Esophagus squamous epithelium (tissue), 5 donors: ENCODE results near the gene UBE3B. TPM values are rescaled to one million over a fixed set of nuclear protein-coding genes. Genes with fewer than 3 reads are reported as not detected.

Experiments
- DNase-seq: peaks from one replicate; lab custom pipeline; 2025; lab: John Stamatoyannopoulos, UW
- H3K27ac ChIP-seq, 4 donors: fragments of 200-600 bp; sonication (generic); one replicate each; pipeline ENCODE4 v1.5.1; 2016 to 2019; ENCODE audit warnings: mild to moderate bottlenecking in 1 of 4
- H3K27me3 ChIP-seq, 4 donors: fragments of 200-600 bp; sonication (generic); 1 replicate in 3 of 4; 2 replicates in 1 of 4; pipeline versions ENCODE4 v1.5.1 to v1.6.0; 2017 to 2021; ENCODE audit warnings: antibody characterized with exemption in 1 of 4
- H3K36me3 ChIP-seq, 3 donors: fragments of 200-600 bp; sonication (generic); one replicate each; pipeline ENCODE4 v1.5.1; 2016 to 2019
- H3K4me1 ChIP-seq, 3 donors: fragments of 200-600 bp; sonication (generic); one replicate each; pipeline ENCODE4 v1.5.1; 2017 to 2019
- H3K4me3 ChIP-seq, 4 donors: fragments of 200-600 bp; sonication (generic); 1 replicate in 3 of 4; 2 replicates in 1 of 4; pipeline ENCODE4 v1.5.1; 2016 to 2019; ENCODE audit warnings: mild to moderate bottlenecking in 2 of 4, moderate library complexity in 1 of 4
- H3K9me3 ChIP-seq, 3 donors: fragments of 200-600 bp; sonication (generic); one replicate each; pipeline ENCODE4 v1.5.1; 2016 to 2019
- CTCF ChIP-seq, 6 experiments: fragments of 450-650 bp in 4 of 6; fragments of 200-600 bp in 2 of 6; sonication (generic) in 2 of 6; IDR thresholded peaks; one replicate each; pipeline ENCODE4 v1.5.1; 2016 to 2019; ENCODE audit warnings: antibody characterized with exemption in 6 of 6, mild to moderate bottlenecking in 4 of 6, moderate library complexity in 4 of 6
- POLR2A ChIP-seq, 4 donors: fragments of 450-650 bp; IDR thresholded peaks; one replicate each; pipeline ENCODE4 v1.6.1; 2017; ENCODE audit warnings: antibody characterized with exemption in 4 of 4, mild to moderate bottlenecking in 4 of 4, moderate library complexity in 3 of 4
- WGBS, 2 donors: methylation state at CpG; one replicate each; pipeline ENCODE4 v1.1.5; 2018; 5-methylcytosine and 5-hydroxymethylcytosine counted together
- intact Hi-C: fragments of 100-400 bp; cut with DNase I; formaldehyde crosslinking; loops from one replicate; pipeline ENCODE4 v1.15.0; 2022
- total RNA-seq, 4 donors: library from RNA; depleted of rRNA; stranded (reverse); fragments of >200 nt; gene quantifications; one replicate each; pipeline ENCODE4 v1.1.0, GENCODE V29; 2016
- donor health status: DM: yes; HTN: yes; CAD: no.

UBE3B gene
- total RNA-seq, 4 donors from 2014 or later, result 31.7 to 48.7 (median 37.6) TPM

- TF ChIP-seq POLR2A (IDR thresholded peaks at IDR 0.05), result no peak
- TF ChIP-seq CTCF (IDR thresholded peaks at IDR 0.05), result no peak
- WGBS, 2 donors, result 85 to 92% methylated on average over 9 to 12 of the region's 16 CpGs
- intact Hi-C loops, result no loop called here
- Histone ChIP-seq H3K27ac (no peak overlapping the region), H3K4me1 (no peaks in the 10 kb centered on the region), H3K9me3 (no peaks in the 10 kb centered on the region), H3K4me3 (no peak overlapping the region), H3K36me3 (peaks cover 8 to 49% (median 10%) of the 10 kb centered on the region in 3 donors), H3K27me3 (no peaks in the 10 kb centered on the region)
- DNase-seq, result no peak
Observed at GRCh38 chr12:109538191-109538863, 60.9 kb downstream of the UBE3B start.

GRCh38 chr12:109539508-109539907 is 62.1 kb downstream of the UBE3B start:
- Histone ChIP-seq H3K27ac (no peak overlapping the region), H3K9me3 (no peaks in the 10 kb centered on the region), H3K36me3 (peaks cover 0 to 38% (median 4%) of the 10 kb centered on the region in 3 donors), H3K4me1 (no peaks in the 10 kb centered on the region), H3K27me3 (no peaks in the 10 kb centered on the region), H3K4me3 (no peak overlapping the region)
- intact Hi-C loops, result no loop called here
- no peak for DNase-seq
- no peak for TF ChIP-seq POLR2A (IDR thresholded peaks at IDR 0.05)
- TF ChIP-seq CTCF (IDR thresholded peaks at IDR 0.05), result no peak
- WGBS, 2 donors, result 60 to 75% methylated on average over 4 to 8 of the region's 9 CpGs

- intact Hi-C loops, result no loop called here
- WGBS, 2 donors, result 85 to 90% methylated on average over 8 to 9 of the region's 16 CpGs
- TF ChIP-seq CTCF (IDR thresholded peaks at IDR 0.05) (no peak), POLR2A (IDR thresholded peaks at IDR 0.05) (no peak)
- Histone ChIP-seq H3K27ac (no peak overlapping the region), H3K9me3 (no peaks in the 10 kb centered on the region), H3K27me3 (no peaks in the 10 kb centered on the region), H3K4me1 (peaks cover 0 to 12% (median 10%) of the 10 kb centered on the region in 3 donors), H3K36me3 (peaks cover 0 to 25% (median 0%) of the 10 kb centered on the region in 3 donors), H3K4me3 (no peak overlapping the region)
- DNase-seq, result no peak
Observed at GRCh38 chr12:109540526-109541412, 63.3 kb downstream of the UBE3B start.

- no peak for TF ChIP-seq CTCF (IDR thresholded peaks at IDR 0.05)
- TF ChIP-seq POLR2A (IDR thresholded peaks at IDR 0.05), result no peak
- WGBS, 2 donors, result 48 to 55% methylated on average over 4 of the region's 4 CpGs
- Histone ChIP-seq H3K4me3 (no peak overlapping the region), H3K27ac (no peak overlapping the region), H3K36me3 (peaks cover 0 to 19% (median 0%) of the 10 kb centered on the region in 3 donors), H3K4me1 (peaks cover 0 to 14% (median 10%) of the 10 kb centered on the region in 3 donors), H3K27me3 (peaks cover 0 to 2% (median 0%) of the 10 kb centered on the region in 4 donors), H3K9me3 (no peaks in the 10 kb centered on the region)
- intact Hi-C loops, result no loop called here
- DNase-seq, result no peak
Observed at GRCh38 chr12:109541413-109541726, 63.9 kb downstream of the UBE3B start.

- DNase-seq, result no peak
- 71 to 73% methylated on average over 2 of the region's 2 CpGs for WGBS, 2 donors
- Histone ChIP-seq H3K27me3 (peaks cover 0 to 7% (median 0%) of the 10 kb centered on the region in 4 donors), H3K27ac (no peak overlapping the region), H3K4me3 (no peak overlapping the region), H3K9me3 (no peaks in the 10 kb centered on the region), H3K4me1 (peaks cover 0 to 14% (median 10%) of the 10 kb centered on the region in 3 donors), H3K36me3 (peaks cover 0 to 19% (median 0%) of the 10 kb centered on the region in 3 donors)
- TF ChIP-seq POLR2A (IDR thresholded peaks at IDR 0.05) (no peak), CTCF (IDR thresholded peaks at IDR 0.05) (no peak)
- intact Hi-C loops, result no loop called here
Observed at GRCh38 chr12:109542014-109542413, 64.6 kb downstream of the UBE3B start.
